MCF 10A (cell line): ENCODE results near the gene DHX8. TPM values are rescaled to one million over a fixed set of nuclear protein-coding genes. Genes with fewer than 3 reads are reported as not detected.

Source experiments
- BruUV-seq: library from RNA; stranded (reverse); fragments of 400-500 nt; replicated peaks from 2 replicates; lab custom pipeline; 2021; lab: Mats Ljungman, UMichigan
- CTCF ChIA-PET: fragments of 300-600 bp; sonication (Branson Sonifier 250); formaldehyde crosslinking; extraction: SDS; loops from one replicate; lab custom pipeline; 2021; ENCODE audit warnings: antibody characterized with exemption, inconsistent platforms; lab: Yijun Ruan, JAX
- POLR2A ChIA-PET: fragments of 300-600, 350-650 bp; sonication (Branson Sonifier 250); formaldehyde crosslinking; extraction: SDS; loops from one replicate; lab custom pipeline; 2020; ENCODE audit warnings: antibody characterized with exemption, inconsistent platforms; lab: Yijun Ruan, JAX
- DNase-seq: peaks from one replicate; pipeline ENCODE4 v3.0.0-alpha.2; 2018; ENCODE audit not compliant: unreplicated experiment
- H3K27ac Mint-ChIP-seq: one replicate; pipeline ENCODE4 v1.8.0; 2022; ENCODE audit warnings: mild to moderate bottlenecking, low read depth, mixed read lengths; ENCODE audit not compliant: unreplicated experiment
- H3K27me3 Mint-ChIP-seq: one replicate; pipeline ENCODE4 v1.8.0; 2022; ENCODE audit warnings: mixed read lengths; ENCODE audit not compliant: insufficient read depth, unreplicated experiment
- H3K36me3 Mint-ChIP-seq: one replicate; pipeline ENCODE4 v1.8.0; 2022; ENCODE audit warnings: mild to moderate bottlenecking, moderate library complexity, mixed read lengths; ENCODE audit not compliant: insufficient read depth, unreplicated experiment
- H3K4me1 Mint-ChIP-seq: one replicate; pipeline ENCODE4 v1.8.0; 2022; ENCODE audit warnings: mixed read lengths; ENCODE audit not compliant: insufficient read depth, unreplicated experiment
- H3K4me3 Mint-ChIP-seq: one replicate; pipeline ENCODE4 v1.8.0; 2022; ENCODE audit warnings: mild to moderate bottlenecking, moderate library complexity, mixed read lengths; ENCODE audit not compliant: unreplicated experiment
- H3K9me3 Mint-ChIP-seq: one replicate; pipeline ENCODE4 v1.8.0; 2022; ENCODE audit warnings: mixed read lengths; ENCODE audit not compliant: unreplicated experiment
- intact Hi-C: fragments of 100-400 bp; cut with micrococcal nuclease; formaldehyde crosslinking; loops from 2 replicates; pipeline ENCODE4 v1.14.1; 2022
- total RNA-seq: library from RNA; stranded (reverse); gene quantifications from 2 replicates; pipeline ENCODE4 v1.2.3, GENCODE V29; 2022
- TF ChIP-seq, protein P1 (sequence below): fragments of 200-600 bp; IDR thresholded peaks from one replicate; pipeline ENCODE4 v1.8.0; 2022; ENCODE audit warnings: antibody characterized with exemption, mild to moderate bottlenecking; ENCODE audit not compliant: unreplicated experiment

DHX8 gene
- total RNA-seq, 1 experiment from 2014 or later: 56.9 TPM

GRCh38 chr17:43532581-43532980 is 48.8 kb downstream of the DHX8 start:
- no peaks in the 10 kb centered on the region for H3K9me3 Mint-ChIP-seq
- peaks cover 11% of the 10 kb centered on the region for H3K36me3 Mint-ChIP-seq
- CTCF ChIA-PET: interaction anchor here (2.2 kb wide), 1 partner anchor 11 kb away, joined by 7 read pairs; no protein-coding TSS in a partner anchor
- peaks cover 11% of the 10 kb centered on the region for H3K4me1 Mint-ChIP-seq
- peak overlapping the region; percentile 47 for H3K27ac Mint-ChIP-seq
- no peaks in the 10 kb centered on the region for H3K27me3 Mint-ChIP-seq
- H3K4me3 Mint-ChIP-seq: no peak overlapping the region
- no TSS peak for BruUV-seq
- intact Hi-C loops: no loop called here
- no peak for DNase-seq
- POLR2A ChIA-PET: no interaction called here
- TF ChIP-seq, protein P1, sequence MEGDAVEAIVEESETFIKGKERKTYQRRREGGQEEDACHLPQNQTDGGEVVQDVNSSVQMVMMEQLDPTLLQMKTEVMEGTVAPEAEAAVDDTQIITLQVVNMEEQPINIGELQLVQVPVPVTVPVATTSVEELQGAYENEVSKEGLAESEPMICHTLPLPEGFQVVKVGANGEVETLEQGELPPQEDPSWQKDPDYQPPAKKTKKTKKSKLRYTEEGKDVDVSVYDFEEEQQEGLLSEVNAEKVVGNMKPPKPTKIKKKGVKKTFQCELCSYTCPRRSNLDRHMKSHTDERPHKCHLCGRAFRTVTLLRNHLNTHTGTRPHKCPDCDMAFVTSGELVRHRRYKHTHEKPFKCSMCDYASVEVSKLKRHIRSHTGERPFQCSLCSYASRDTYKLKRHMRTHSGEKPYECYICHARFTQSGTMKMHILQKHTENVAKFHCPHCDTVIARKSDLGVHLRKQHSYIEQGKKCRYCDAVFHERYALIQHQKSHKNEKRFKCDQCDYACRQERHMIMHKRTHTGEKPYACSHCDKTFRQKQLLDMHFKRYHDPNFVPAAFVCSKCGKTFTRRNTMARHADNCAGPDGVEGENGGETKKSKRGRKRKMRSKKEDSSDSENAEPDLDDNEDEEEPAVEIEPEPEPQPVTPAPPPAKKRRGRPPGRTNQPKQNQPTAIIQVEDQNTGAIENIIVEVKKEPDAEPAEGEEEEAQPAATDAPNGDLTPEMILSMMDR: no peak

DNA sequence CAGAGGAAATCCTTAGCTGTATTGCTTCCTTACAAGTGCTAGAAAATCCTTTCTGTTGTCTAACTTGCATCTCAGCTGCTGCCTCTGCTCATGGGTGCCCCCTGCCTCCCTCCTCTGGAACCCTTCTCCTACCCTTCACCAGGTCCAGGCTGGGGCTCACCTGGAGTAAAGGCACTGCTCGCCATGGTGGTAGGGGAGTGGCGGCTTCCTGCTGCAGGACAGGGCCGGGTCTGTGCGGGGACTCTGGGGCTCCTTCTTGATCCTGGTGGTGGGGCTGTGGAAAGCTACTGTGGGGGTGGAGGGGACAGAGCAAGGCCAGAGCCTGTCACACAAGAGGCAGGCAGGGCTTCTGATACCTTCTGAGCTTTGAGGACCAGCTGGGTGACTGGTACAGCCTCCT is 49.9 kb downstream of the DHX8 start:
- H3K4me3 Mint-ChIP-seq: no peak overlapping the region
- H3K27me3 Mint-ChIP-seq: no peaks in the 10 kb centered on the region
- intact Hi-C loops: no loop called here
- ChIA-PET POLR2A (no interaction called here), CTCF (interaction anchor here (0.8 to 2.2 kb wide), 4 partner anchors 10 to 233 kb away, joined by 3 to 7 read pairs (median 4); no protein-coding TSS in a partner anchor)
- DNase-seq: no peak
- H3K36me3 Mint-ChIP-seq: peaks cover under 1% of the 10 kb centered on the region
- no TSS peak for BruUV-seq
- H3K4me1 Mint-ChIP-seq: peaks cover 11% of the 10 kb centered on the region
- H3K9me3 Mint-ChIP-seq: no peaks in the 10 kb centered on the region
- peak overlapping the region; percentile 47 for H3K27ac Mint-ChIP-seq
- TF ChIP-seq, protein P1: no peak

DNA sequence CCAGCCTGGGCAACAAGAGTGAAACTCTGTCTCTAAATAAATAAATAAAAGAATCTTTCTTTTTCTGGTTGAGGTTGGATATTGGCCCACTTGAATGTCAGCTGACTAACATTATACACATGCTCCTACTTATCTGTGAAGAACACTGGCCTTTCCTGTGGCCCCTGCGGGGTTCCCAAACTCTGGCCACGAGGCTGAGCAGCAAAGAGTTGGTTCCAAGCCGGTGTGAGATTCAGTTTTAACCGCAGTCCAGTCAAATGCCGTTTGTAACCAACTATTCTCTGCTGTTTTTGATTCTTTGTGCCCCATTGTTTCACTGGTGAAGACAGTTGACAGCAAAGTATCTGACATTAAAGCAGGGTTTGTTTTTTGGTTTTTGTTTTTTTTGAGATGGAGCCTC is 51.1 kb downstream of the DHX8 start:
- H3K27ac Mint-ChIP-seq: no peak overlapping the region
- no peak overlapping the region for H3K4me3 Mint-ChIP-seq
- peaks cover 11% of the 10 kb centered on the region for H3K4me1 Mint-ChIP-seq
- BruUV-seq: no TSS peak
- H3K9me3 Mint-ChIP-seq: no peaks in the 10 kb centered on the region
- POLR2A ChIA-PET: no interaction called here
- intact Hi-C loops: no loop called here
- DNase-seq: no peak
- no peaks in the 10 kb centered on the region for H3K27me3 Mint-ChIP-seq
- CTCF ChIA-PET: no interaction called here
- TF ChIP-seq, protein P1: no peak
- peaks cover 5% of the 10 kb centered on the region for H3K36me3 Mint-ChIP-seq

DNA sequence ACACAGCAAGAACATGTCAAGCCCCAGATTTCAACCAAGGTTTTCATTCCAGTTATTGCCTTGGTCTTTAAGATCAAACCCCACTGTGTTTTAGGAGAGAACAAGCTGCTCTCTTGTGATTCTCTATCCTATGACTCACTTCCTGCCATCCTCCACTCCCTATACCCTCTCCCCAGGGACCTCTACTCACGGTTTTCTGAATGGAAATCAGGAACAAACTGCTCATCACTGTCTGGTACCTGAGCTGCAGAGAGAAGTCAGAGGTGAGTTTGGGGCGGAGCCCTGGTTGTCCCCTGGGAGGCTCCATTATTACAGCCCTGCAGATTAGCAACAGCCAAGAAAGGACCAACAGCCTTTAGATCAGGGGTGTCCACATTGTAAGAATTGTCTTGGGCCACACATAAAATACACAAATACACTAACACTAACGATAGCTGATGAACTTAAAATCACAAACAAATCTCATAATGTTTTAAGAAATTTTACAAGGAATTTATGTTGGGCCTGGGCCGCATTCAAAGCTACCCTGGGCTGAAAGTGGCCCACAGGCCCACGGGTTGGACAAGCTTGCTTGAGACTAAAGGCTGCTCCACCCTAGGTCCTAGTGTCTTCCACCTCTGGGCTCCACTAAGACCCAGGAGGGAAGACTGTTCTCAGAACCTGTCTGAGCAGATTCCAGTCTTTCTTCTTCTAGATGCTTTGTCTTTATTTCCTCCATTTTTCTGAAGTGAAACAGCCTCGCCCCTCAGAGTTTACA is 52.6 kb downstream of the DHX8 start:
- intact Hi-C loops: no loop called here
- BruUV-seq: TSS peak; percentile 76
- Mint-ChIP-seq H3K36me3 (peaks cover 5% of the 10 kb centered on the region), H3K27ac (peak overlapping the region; percentile 52), H3K4me3 (peak overlapping the region; percentile 8), H3K9me3 (no peaks in the 10 kb centered on the region), H3K27me3 (no peaks in the 10 kb centered on the region), H3K4me1 (peaks cover 15% of the 10 kb centered on the region)
- ChIA-PET POLR2A (interaction anchor here (1.0 to 1.3 kb wide), 4 partner anchors 9 to 168 kb away, joined by 3 to 5 read pairs (median 3); no protein-coding TSS in a partner anchor), CTCF (interaction anchor here (0.6 to 1.9 kb wide), 5 partner anchors 10 to 242 kb away, joined by 3 to 5 read pairs (median 4); partner anchors contain the start of gene DUSP3)
- TF ChIP-seq, protein P1: no peak
- peak; percentile 65 for DNase-seq
